NCI-H2081 treated with DMSO at 0.1 percent for 48 hours (cell line): Measurements from ENCODE around the gene FBXO47.
"Not testable (repeated sequence)": the region's sequence is repeated elsewhere in the genome, so short reads cannot be mapped to it uniquely, and the experiment has no call there.

Source experiments
- DNase-seq: peaks from one replicate; lab custom pipeline; 2025; lab: John Stamatoyannopoulos, UW

Gene FBXO47

DNA sequence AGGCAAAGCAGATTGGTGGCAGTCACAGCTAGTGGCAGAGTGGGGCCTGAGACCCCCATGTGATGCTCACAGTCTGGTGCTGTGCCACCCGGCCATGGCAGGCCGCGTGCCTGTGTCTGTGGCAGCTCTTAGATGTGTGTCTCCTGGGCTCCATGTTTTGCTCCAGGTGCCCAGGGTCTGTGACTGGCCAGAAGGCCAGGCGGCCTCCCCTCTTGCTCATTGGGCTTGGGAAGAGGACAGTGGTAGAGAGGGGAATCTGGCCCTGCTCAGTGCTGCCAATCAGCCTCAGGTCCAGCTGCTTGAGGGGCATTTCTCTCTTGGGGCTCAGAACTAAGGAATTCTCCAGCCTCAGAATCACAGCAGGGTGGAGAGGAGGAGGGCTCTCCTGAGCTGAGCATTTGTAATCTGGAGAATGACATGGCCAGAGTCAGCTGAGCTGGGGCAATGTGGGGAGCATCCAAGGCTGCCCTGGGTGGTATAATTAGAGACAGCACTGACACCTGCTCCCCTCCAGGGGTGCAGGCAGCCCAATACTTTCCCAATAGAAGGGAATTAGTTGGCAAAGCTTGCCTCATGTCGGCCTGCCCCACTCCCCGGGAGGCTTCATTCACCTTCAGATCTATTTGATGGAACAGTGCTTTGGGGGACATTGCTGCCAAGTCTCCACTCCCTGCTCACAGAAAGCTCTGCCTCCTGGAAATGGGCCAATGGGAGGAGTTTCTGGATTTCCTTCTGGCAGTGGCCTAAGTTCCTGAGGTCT is 44.5 kb downstream of the FBXO47 start:
- DNase-seq: peak; percentile 23

GRCh38 chr17:38921756-38922411 is 45.3 kb downstream of the FBXO47 start:
- no peak for DNase-seq

GRCh38 chr17:38920374-38921291 is 46.6 kb downstream of the FBXO47 start:
- no peak for DNase-seq

DNA sequence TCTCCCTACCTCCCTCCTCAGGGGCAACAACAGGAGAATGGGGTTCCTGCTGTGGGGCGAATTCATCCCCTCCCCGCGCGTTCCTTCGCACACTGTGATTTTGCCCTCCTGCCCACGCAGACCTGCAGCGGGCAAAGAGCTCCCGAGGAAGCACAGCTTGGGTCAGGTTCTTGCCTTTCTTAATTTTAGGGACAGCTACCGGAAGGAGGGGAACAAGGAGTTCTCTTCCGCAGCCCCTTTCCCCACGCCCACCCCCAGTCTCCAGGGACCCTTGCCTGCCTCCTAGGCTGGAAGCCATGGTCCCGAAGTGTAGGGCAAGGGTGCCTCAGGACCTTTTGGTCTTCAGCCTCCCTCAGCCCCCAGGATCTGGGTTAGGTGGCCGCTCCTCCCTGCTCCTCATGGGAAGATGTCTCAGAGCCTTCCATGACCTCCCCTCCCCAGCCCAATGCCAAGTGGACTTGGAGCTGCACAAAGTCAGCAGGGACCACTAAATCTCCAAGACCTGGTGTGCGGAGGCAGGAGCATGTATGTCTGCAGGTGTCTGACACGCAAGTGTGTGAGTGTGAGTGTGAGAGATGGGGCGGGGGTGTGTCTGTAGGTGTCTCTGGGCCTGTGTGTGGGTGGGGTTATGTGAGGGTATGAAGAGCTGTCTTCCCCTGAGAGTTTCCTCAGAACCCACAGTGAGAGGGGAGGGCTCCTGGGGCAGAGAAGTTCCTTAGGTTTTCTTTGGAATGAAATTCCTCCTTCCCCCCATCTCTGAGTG is 47.7 kb downstream of the FBXO47 start:
- no peak for DNase-seq

DNA sequence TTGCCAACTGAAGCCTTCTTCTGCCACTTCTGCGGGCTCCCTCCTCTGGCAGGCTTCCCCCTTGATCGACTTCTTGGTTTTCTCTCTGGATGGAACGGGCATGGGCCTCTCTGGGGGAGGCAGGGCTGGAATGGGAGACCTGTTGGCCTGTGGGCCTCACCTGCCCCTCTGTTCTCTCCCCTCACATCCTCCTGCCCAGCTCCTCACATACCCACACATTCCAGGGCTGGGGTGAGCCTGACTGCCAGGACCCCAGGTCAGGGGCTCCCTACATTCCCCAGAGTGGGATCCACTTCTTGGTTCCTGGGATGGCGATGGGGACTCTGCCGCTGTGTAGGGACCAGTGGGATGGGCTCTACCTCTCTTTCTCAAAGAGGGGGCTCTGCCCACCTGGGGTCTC is 48.3 kb downstream of the FBXO47 start:
- DNase-seq: no peak

- DNase-seq: no peak
Measured at GRCh38 chr17:38918129-38918913, 48.9 kb downstream of the FBXO47 start.

DNA sequence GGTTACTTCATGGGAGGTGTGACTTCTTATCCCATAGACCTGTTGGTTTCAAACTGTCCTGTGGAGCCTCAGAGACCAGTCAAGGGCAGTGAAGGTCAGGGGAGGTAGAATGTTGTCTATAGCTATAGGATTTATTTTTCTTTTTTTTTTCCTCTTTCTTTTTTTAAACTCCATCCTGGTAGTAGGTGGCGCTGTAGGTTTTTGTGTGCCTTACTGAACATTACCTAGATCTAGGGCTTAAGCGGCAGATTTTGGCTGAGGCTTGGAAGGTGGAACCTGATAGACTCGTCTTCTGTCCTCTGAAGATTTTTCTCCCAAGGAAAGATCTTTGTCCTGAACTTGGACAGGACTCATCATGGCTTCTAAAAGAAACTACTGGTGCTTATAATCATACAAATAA is 49.9 kb downstream of the FBXO47 start:
- no peak for DNase-seq

GRCh38 chr17:38916771-38917170 is 50.4 kb downstream of the FBXO47 start:
- DNase-seq: no peak

DNA sequence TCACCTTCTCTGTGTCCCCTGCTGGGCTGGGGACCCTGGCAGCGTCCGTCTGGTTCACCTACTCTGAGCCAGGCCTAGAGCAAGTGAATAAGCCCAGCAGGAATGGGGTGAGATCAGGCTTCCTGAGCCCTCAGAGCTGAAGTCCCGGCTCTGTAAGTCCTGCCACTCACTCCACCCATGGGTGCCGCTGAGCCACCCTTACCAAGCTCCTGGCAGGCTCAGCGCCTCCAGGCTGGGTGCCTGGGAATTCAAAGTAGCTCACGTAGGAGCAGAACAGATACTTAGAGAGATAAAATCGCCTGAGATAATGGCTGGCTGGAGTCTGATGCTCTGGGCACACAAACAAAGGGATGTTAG is 51.6 kb downstream of the FBXO47 start:
- no peak for DNase-seq

- DNase-seq: no peak
Measured at GRCh38 chr17:38914741-38915638, 52.2 kb downstream of the FBXO47 start.

- no peak for DNase-seq
Measured at GRCh38 chr17:38912221-38912813, 54.9 kb downstream of the FBXO47 start.

GRCh38 chr17:38911731-38912081 is 55.5 kb downstream of the FBXO47 start:
- not testable (repeated sequence) for DNase-seq

- DNase-seq: no peak
Measured at GRCh38 chr17:38911081-38911730, 56.0 kb downstream of the FBXO47 start.

DNA sequence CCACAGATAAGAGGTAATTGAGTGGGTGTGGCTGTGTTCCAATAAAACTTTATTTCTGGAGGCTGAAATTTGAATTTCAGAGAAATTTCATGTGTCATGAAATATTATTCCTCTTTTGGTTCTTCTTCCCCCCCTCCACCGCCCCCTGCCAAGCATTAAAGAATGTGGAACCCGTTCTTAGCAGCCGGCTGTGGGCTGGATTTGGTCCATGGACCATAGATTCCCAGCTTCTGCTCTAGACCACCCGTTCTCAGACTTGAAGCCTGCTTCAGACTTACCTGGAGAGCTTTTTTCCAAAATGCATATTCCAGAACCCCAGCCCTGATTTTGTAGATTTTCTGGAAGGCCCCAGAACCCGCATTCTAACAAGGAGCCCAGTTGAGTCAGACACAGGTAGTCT is 56.9 kb downstream of the FBXO47 start:
- DNase-seq: no peak

DNA sequence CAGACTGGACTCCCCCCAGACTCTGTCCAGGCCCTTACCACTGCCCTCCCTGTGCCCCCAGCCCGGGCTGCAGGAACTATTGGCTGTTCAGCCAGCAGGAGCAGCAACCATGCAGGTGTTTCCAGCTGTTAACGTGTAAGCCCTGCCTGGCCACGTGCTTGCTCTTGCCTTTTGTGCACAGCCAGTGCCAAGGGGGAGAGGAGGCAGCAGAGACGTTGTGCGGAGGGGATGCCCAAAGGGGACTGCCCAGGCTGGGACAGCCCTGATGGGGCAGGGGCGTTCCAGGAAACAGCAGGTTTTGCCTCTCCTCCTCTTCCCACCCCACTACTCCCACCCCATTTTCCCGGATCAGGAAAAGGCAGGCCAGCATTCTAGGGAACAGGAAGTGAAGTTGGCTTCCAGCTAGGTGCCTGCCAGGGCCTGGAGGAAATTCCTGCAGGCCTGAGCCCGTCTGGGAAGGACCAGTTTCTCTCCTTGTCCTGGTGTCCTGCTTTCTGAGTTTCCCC is 58.5 kb downstream of the FBXO47 start:
- no peak for DNase-seq

DNA sequence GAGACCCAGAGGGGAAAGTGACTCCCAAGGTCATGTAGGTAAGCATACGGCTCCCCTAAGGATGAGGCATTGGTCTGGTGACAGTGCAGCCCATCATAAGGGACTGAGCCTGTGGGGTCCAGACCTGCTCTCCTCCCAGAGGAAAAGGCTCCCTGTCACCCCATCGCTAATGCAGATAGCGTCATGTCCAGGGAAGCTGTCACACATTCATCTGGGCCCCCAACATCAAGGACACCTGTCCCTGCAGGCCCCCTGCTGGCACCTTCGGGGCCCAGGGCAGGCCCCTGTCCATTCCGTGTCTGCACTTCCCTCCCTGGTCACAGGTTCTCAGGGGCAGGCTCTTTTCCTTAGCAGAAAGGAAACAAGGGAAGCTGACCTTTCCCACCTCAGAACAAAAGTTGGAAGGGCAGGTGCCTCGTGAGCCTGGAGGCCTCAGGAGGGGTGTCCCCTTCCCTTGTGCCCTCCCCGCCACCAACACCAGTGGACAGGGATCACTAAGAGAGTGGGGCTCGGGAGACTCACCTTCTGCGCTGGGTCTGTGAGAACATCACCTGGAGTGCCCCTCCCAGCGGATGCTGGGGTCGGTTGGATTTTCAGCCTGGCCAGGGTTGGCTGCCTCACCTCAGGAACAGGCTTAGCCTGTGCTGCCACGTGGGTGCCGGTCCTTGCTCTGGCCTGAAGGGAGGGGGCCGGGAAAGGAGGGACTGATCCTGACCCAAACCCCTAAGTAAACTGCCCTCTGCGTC is 59.1 kb downstream of the FBXO47 start:
- DNase-seq: no peak

DNA sequence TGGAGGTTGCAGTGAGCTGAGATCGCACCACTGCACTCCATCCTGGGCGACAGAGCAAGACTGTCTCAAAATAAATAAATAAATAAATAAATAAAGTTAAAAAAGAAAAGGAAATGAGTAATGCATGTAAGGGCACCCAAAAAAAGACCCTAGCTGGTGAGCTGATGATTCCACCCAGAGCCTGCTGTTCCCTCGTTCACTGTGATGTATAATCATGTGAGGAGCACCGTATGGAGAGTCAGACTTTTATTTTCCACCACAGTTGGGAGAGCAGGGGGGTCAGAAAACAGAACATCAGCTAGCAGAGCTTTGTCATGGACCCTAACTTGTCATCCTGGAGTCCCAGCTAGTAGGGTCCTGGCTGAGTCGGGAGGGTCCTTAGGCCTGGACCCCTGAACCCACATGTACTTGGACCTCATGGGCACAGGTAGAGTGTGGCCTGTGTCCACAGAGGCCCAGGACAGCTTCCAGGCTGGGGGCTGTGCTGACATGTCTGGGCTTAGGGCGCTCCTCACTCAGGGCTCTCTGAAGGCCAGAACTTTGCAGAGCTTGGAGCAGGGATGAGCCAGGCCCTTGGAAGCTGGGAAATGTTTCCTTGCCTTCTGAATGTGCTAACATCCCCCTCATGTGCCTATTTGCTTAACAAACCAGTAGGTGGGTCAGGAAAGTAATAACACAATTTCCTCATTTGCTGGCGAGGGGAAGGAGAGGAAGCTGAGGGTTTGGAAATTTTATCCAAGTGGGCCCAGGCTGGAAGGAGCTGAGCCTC is 60.6 kb downstream of the FBXO47 start:
- no peak for DNase-seq

- no peak for DNase-seq
Measured at GRCh38 chr17:38905375-38905774, 61.8 kb downstream of the FBXO47 start.
